K562 (cell line): ENCODE results near the gene VAC14.

Experiments
- BCL6 ChIP-seq: fragments of 250-450 bp; sonication (Bioruptor Pico); IDR thresholded peaks from 2 replicates; pipeline ENCODE4 v1.4.0; 2020
- CHCHD3 ChIP-seq: fragments of 250-450 bp; sonication (Bioruptor Pico); IDR thresholded peaks from 2 replicates; pipeline ENCODE4 v2.1.2; 2022; ENCODE audit warnings: mild to moderate bottlenecking
- GABPA ChIP-seq: fragments of 200-800 bp; sonication (Bioruptor generic); conservative IDR thresholded peaks from 2 replicates; pipeline ENCODE4 v1.6.1; 2016; ENCODE audit warnings: low read depth, missing genetic modification characterization, missing compliant biosample characterization
- L3MBTL2 ChIP-seq: fragments of 450-650 bp; IDR thresholded peaks from 2 replicates; pipeline ENCODE4 v1.6.1; 2016; ENCODE audit warnings: mild to moderate bottlenecking, moderate library complexity
- POLR2AphosphoS5 ChIP-seq: IDR thresholded peaks from 2 replicates; pipeline ENCODE4 v1.6.1; 2011; ENCODE audit warnings: mild to moderate bottlenecking, low read depth, low read length, moderate library complexity; ENCODE audit not compliant: control insufficient read depth, insufficient read depth
- RFX5 ChIP-seq: IDR thresholded peaks from 2 replicates; pipeline ENCODE4 v1.6.1; 2011; ENCODE audit warnings: low read depth, mild to moderate bottlenecking, improper control_type of control experiment, low read length
- SP1 ChIP-seq: sonication (generic); formaldehyde crosslinking; IDR thresholded peaks from 2 replicates; pipeline ENCODE4 v1.8.1; 2022; ENCODE audit warnings: mild to moderate bottlenecking, missing genetic modification reagents
- SRF ChIP-seq, 2 experiments: fragments of 250-450, 450-650 bp in 1 of 2; sonication (Bioruptor Pico) in 1 of 2; sonication (generic) in 1 of 2; formaldehyde crosslinking; IDR thresholded peaks; 2 replicates each; pipeline versions ENCODE4 v1.5.0 to v1.5.1; 2020 to 2022; ENCODE audit warnings: mild to moderate bottlenecking in 1 of 2, missing genetic modification reagents in 1 of 2
- STAT5B ChIP-seq: fragments of 250-450 bp; sonication (Bioruptor Pico); IDR thresholded peaks from 2 replicates; pipeline ENCODE4 v1.8.0; 2021; ENCODE audit warnings: mild to moderate bottlenecking, inconsistent platforms
- TF ChIP-seq, protein P1 (sequence below): sonication (generic); formaldehyde crosslinking; IDR thresholded peaks from 2 replicates; pipeline ENCODE4 v1.8.0; 2022; ENCODE audit warnings: missing genetic modification reagents, mild to moderate bottlenecking, moderate library complexity, borderline replicate concordance
- TF ChIP-seq, protein P2 (sequence below), 3 experiments: IDR thresholded peaks in 2 of 3; conservative IDR thresholded peaks in 1 of 3; 2 replicates each; pipeline ENCODE4 v1.5.1; 2011 to 2012; ENCODE audit warnings: low read length in 3 of 3, mild to moderate bottlenecking in 3 of 3, control low read depth in 2 of 3, improper control_type of control experiment in 1 of 3, inconsistent platforms in 1 of 3, low read depth in 1 of 3, mixed read lengths in 1 of 3, moderate library complexity in 1 of 3; ENCODE audit not compliant: insufficient read depth in 2 of 3

DNA sequence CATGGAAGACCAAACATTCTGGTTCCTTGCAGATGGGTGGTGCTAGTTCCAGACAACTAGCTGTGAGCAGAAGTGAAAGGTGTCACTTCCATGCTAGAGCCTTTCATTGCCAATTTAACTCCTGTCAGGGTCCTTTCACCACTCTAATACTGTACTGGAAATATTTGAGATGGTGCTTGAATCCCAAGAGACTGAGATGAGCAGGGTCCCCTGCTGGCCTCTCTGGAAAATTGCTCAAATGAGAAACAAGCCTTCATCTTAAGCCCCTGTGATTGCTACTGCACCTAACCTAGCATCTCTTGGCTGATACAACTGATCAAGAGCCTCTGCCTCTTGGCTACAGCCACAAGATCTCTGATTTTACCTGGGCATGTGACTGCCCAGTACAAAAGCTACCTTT is 7.4 kb upstream of the VAC14 start:
- TF ChIP-seq SP1 (no peak), STAT5B (CRISPR knock-in tag) (no peak), CHCHD3 (no peak), RFX5 (no peak), SRF (CRISPR knock-in tag; IDR thresholded peaks at IDR 0.05) (no peak), GABPA (tag) (no peak), L3MBTL2 (no peak), POLR2AphosphoS5 (no peak), BCL6 (no peak)
- TF ChIP-seq, protein P1, sequence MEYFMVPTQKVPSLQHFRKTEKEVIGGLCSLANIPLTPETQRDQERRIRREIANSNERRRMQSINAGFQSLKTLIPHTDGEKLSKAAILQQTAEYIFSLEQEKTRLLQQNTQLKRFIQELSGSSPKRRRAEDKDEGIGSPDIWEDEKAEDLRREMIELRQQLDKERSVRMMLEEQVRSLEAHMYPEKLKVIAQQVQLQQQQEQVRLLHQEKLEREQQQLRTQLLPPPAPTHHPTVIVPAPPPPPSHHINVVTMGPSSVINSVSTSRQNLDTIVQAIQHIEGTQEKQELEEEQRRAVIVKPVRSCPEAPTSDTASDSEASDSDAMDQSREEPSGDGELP (CRISPR knock-in tag), result no peak
- TF ChIP-seq, protein P2, sequence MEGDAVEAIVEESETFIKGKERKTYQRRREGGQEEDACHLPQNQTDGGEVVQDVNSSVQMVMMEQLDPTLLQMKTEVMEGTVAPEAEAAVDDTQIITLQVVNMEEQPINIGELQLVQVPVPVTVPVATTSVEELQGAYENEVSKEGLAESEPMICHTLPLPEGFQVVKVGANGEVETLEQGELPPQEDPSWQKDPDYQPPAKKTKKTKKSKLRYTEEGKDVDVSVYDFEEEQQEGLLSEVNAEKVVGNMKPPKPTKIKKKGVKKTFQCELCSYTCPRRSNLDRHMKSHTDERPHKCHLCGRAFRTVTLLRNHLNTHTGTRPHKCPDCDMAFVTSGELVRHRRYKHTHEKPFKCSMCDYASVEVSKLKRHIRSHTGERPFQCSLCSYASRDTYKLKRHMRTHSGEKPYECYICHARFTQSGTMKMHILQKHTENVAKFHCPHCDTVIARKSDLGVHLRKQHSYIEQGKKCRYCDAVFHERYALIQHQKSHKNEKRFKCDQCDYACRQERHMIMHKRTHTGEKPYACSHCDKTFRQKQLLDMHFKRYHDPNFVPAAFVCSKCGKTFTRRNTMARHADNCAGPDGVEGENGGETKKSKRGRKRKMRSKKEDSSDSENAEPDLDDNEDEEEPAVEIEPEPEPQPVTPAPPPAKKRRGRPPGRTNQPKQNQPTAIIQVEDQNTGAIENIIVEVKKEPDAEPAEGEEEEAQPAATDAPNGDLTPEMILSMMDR (IDR thresholded peaks at IDR 0.05 in 2 of 3, conservative IDR thresholded peaks at IDR 0.05 in 1 of 3; ENCODE audit: insufficient read depth in 2 of 3, low read depth in 1 of 3, low read length in 3 of 3), result peak; percentile 8 to 39 (median 32); a peak in 3 of 6 replicates
